K562 (cell line): ENCODE results near the gene GPX5. TPM values are rescaled to one million over a fixed set of nuclear protein-coding genes. Genes with fewer than 3 reads are reported as not detected.

ENCODE experiments used
- ADNP ChIP-seq: fragments of 200-800 bp; sonication (Bioruptor generic); IDR thresholded peaks from 2 replicates; pipeline ENCODE4 v1.6.1; 2016; ENCODE audit warnings: missing genetic modification characterization, missing compliant biosample characterization
- CEBPB ChIP-seq: fragments of 450-650 bp; IDR thresholded peaks from 2 replicates; pipeline ENCODE4 v1.6.1; 2016; ENCODE audit warnings: missing genetic modification characterization, missing compliant biosample characterization
- CHAMP1 ChIP-seq: fragments of 450-650 bp; IDR thresholded peaks from 2 replicates; pipeline ENCODE4 v1.6.1; 2016; ENCODE audit warnings: mild to moderate bottlenecking
- CHD2 ChIP-seq: IDR thresholded peaks from 2 replicates; pipeline ENCODE4 v1.6.1; 2011; ENCODE audit warnings: low read depth, low read length
- FOSL1 ChIP-seq: fragments of 200-800 bp; sonication (Bioruptor generic); conservative IDR thresholded peaks from 2 replicates; pipeline ENCODE4 v1.6.1; 2016; ENCODE audit warnings: missing genetic modification characterization, missing compliant biosample characterization
- FOXA3 ChIP-seq, 2 experiments: fragments of 450-650 bp in 1 of 2; sonication (generic) in 1 of 2; formaldehyde crosslinking; IDR thresholded peaks in 1 of 2; conservative IDR thresholded peaks in 1 of 2; 2 replicates each; pipeline versions ENCODE4 v1.4.0 to v1.8.0; 2020 to 2022; ENCODE audit warnings: mild to moderate bottlenecking in 2 of 2, missing genetic modification reagents in 1 of 2
- HES1 ChIP-seq: fragments of 450-650 bp; IDR thresholded peaks from 2 replicates; pipeline ENCODE4 v1.6.1; 2016; ENCODE audit warnings: low read depth, mild to moderate bottlenecking, moderate library complexity
- HMBOX1 ChIP-seq: sonication (generic); IDR thresholded peaks from 2 replicates; pipeline ENCODE4 v1.6.1; 2016
- JUND ChIP-seq, 2 experiments: IDR thresholded peaks; 2 replicates in 1 of 2; 3 replicates in 1 of 2; pipeline ENCODE4 v1.6.1; 2011; ENCODE audit warnings: borderline replicate concordance in 2 of 2, low read depth in 2 of 2, low read length in 2 of 2, improper control_type of control experiment in 1 of 2, missing biosample characterization in 1 of 2, missing genetic modification characterization in 1 of 2, missing genetic modification reagents in 1 of 2
- MCM7 ChIP-seq, 2 experiments: fragments of 450-650 bp; IDR thresholded peaks; 2 replicates each; pipeline ENCODE4 v1.6.1; 2016 to 2018
- MECOM ChIP-seq: fragments of 250-450 bp; sonication (Bioruptor Pico); IDR thresholded peaks from 2 replicates; pipeline ENCODE4 v1.8.0; 2022; ENCODE audit warnings: inconsistent platforms
- NFATC3 ChIP-seq: fragments of 450-650 bp; IDR thresholded peaks from 2 replicates; pipeline ENCODE4 v1.6.1; 2017; ENCODE audit warnings: mild to moderate bottlenecking
- RCOR1 ChIP-seq, 2 experiments: IDR thresholded peaks; 2 replicates each; pipeline ENCODE4 v1.6.1; 2012; ENCODE audit warnings: low read depth in 2 of 2, low read length in 2 of 2, borderline replicate concordance in 1 of 2, improper control_type of control experiment in 1 of 2
- SMAD2 ChIP-seq: fragments of 150-350 bp; IDR thresholded peaks from 2 replicates; pipeline ENCODE4 v1.6.1; 2014; ENCODE audit warnings: low read depth, mild to moderate bottlenecking, low read length
- SP2 ChIP-seq: IDR thresholded peaks from 2 replicates; pipeline ENCODE4 v1.6.1; 2011; ENCODE audit warnings: mild to moderate bottlenecking, low read depth, low read length, moderate library complexity; ENCODE audit not compliant: poor library complexity, severe bottlenecking; ENCODE audit errors: extremely low read depth
- TBP ChIP-seq: optimal IDR thresholded peaks from 2 replicates; pipeline ENCODE3; 2011; ENCODE audit warnings: low read depth, low read length, improper control_type of control experiment
- TCF3 ChIP-seq: sonication (generic); formaldehyde crosslinking; IDR thresholded peaks from 2 replicates; pipeline ENCODE4 v1.4.0; 2020; ENCODE audit warnings: mild to moderate bottlenecking, missing genetic modification reagents
- TCF7 ChIP-seq: sonication (generic); IDR thresholded peaks from 2 replicates; pipeline ENCODE4 v1.6.1; 2016; ENCODE audit warnings: antibody characterized with exemption, borderline replicate concordance
- TSHZ1 ChIP-seq: fragments of 250-450 bp; sonication (Bioruptor Pico); IDR thresholded peaks from 2 replicates; pipeline ENCODE4 v1.4.0; 2020; ENCODE audit warnings: mild to moderate bottlenecking, moderate library complexity
- WHSC1 ChIP-seq: IDR thresholded peaks from one replicate; pipeline ENCODE4 v1.6.1; 2012; ENCODE audit warnings: low read length, control low read depth, inconsistent platforms
- ZBTB8A ChIP-seq: fragments of 450-650 bp; IDR thresholded peaks from 2 replicates; pipeline ENCODE4 v1.6.1; 2018; ENCODE audit warnings: mild to moderate bottlenecking, moderate library complexity; ENCODE audit not compliant: partially characterized antibody
- polyA plus RNA-seq, 8 experiments: library from polyadenylated mRNA; depleted of rRNA in 4 of 8; stranded (reverse) in 5 of 8; unstranded in 3 of 8; fragments of >200 nt; fragmentation: Nextera tagmentation in 2 of 8; fragmentation: Illumina TruSeq in 1 of 8; extraction: Ambion mirVana in 2 of 8; extraction: Trizol in 1 of 8; gene quantifications; 2 replicates each; pipeline versions ENCODE4 v1.2.1 to v1.2.3, GENCODE V29; 2011 to 2014; ENCODE audit warnings: inconsistent platforms in 1 of 8, missing spikeins in 1 of 8
- total RNA-seq, 7 experiments: library from RNA; depleted of rRNA in 6 of 7; stranded (reverse); fragments of >200 nt in 6 of 7; fragmentation: Illumina TruSeq in 2 of 7; extraction: Trizol in 2 of 7; gene quantifications; 2 replicates each; pipeline versions ENCODE4 v1.2.1 to v1.2.3, GENCODE V29; 2011 to 2021; ENCODE audit warnings: low replicate concordance in 1 of 7

Gene GPX5
- total and polyA plus RNA-seq, 9 of the 15 experiments (the other 6 are each of a cell fraction or from before 2014, with no cell fraction given) = 0.07 to 0.18 (median 0.15) TPM; not detected in 6

- TF ChIP-seq CHAMP1 = no peak
- TF ChIP-seq TCF3 (CRISPR knock-in tag) = no peak
- peak; percentile 96 for TF ChIP-seq TBP
- TF ChIP-seq CHD2 = no peak
- no peak for TF ChIP-seq SMAD2
- 0 out of 4 replicates have a peak, but pooled peaks of 1 of the 2 experiments have one; percentile 22 for TF ChIP-seq RCOR1 (IDR thresholded peaks at IDR 0.05; ENCODE audit: borderline replicate concordance in 1 of 2, low read depth in 2 of 2, low read length in 2 of 2)
- TF ChIP-seq CEBPB (tag) = 0 out of 2 replicates have a peak, but pooled peaks have one; percentile 13
- no peak for TF ChIP-seq WHSC1
- TF ChIP-seq TCF7 = no peak
- no peak for TF ChIP-seq FOXA3 (CRISPR knock-in tag; conservative IDR thresholded peaks at IDR 0.05 in 1 of 2, IDR thresholded peaks at IDR 0.05 in 1 of 2)
- peak; percentile 50; the same call in 1 of the 2 replicates for TF ChIP-seq HMBOX1
- TF ChIP-seq SP2 = no peak
- TF ChIP-seq NFATC3 = no peak
- TF ChIP-seq MECOM (CRISPR knock-in tag) = no peak
- no peak for TF ChIP-seq JUND (IDR thresholded peaks at IDR 0.05; ENCODE audit: borderline replicate concordance, low read depth, low read length)
- no peak; the same call in 2 of the 3 replicates for TF ChIP-seq JUND (tag; IDR thresholded peaks at IDR 0.05; ENCODE audit: borderline replicate concordance, low read depth, low read length)
- TF ChIP-seq FOSL1 = peak; percentile 55; the same call in 1 of the 2 replicates
- TF ChIP-seq ZBTB8A = no peak
- no peak for TF ChIP-seq TSHZ1
- no peak for TF ChIP-seq MCM7 (IDR thresholded peaks at IDR 0.05)
- no peak for TF ChIP-seq ADNP
- TF ChIP-seq HES1 = peak; percentile 52; the same call in 1 of the 2 replicates
Observed at GRCh38 chr6:28537509-28538140, 11.9 kb downstream of the GPX5 start (continued).
